Mesendoderm (in vitro differentiated cells): ENCODE measurements around the gene SIGLEC6. TPM values are rescaled to one million over a fixed set of nuclear protein-coding genes. Genes with fewer than 3 reads are reported as not detected.

Source experiments
- DNase-seq: peaks from one replicate; pipeline ENCODE4 v3.0.0; 2013
- H2AK5ac ChIP-seq: 2 replicates; pipeline ENCODE4 v1.6.1; 2013; ENCODE audit warnings: low read length, inconsistent platforms
- H2BK120ac ChIP-seq: 2 replicates; pipeline ENCODE4 v1.6.1; 2013; ENCODE audit warnings: low read depth, mild to moderate bottlenecking, low read length, moderate library complexity, mixed read lengths
- H2BK15ac ChIP-seq: replicated peaks from 2 replicates; pipeline ENCODE4 v1.6.1; 2013; ENCODE audit warnings: low read depth, mild to moderate bottlenecking, moderate library complexity
- H2BK5ac ChIP-seq: 2 replicates; pipeline ENCODE4 v1.6.1; 2013; ENCODE audit warnings: low read length, inconsistent platforms
- H3K18ac ChIP-seq: 2 replicates; pipeline ENCODE4 v1.6.1; 2013; ENCODE audit warnings: mild to moderate bottlenecking, low read length, mixed read lengths
- H3K23ac ChIP-seq: one replicate; pipeline ENCODE4 v1.6.1; 2013; ENCODE audit warnings: low read length
- H3K27ac ChIP-seq: 2 replicates; pipeline ENCODE4 v1.5.1; 2013; ENCODE audit warnings: low read depth, mild to moderate bottlenecking, inconsistent platforms, low read length, moderate library complexity
- H3K27me3 ChIP-seq: 2 replicates; pipeline ENCODE4 v1.6.1; 2013; ENCODE audit warnings: low read length, control low read depth, mild to moderate bottlenecking, inconsistent platforms; ENCODE audit not compliant: insufficient read depth, poor library complexity
- H3K36me3 ChIP-seq: 2 replicates; pipeline ENCODE4 v1.6.1; 2013; ENCODE audit warnings: low read length, inconsistent platforms; ENCODE audit not compliant: control insufficient read depth, insufficient read depth
- H3K4ac ChIP-seq: one replicate; pipeline ENCODE4 v1.6.1; 2013; ENCODE audit warnings: low read depth, mild to moderate bottlenecking, low read length, moderate library complexity
- H3K4me1 ChIP-seq: 2 replicates; pipeline ENCODE4 v1.6.1; 2013; ENCODE audit warnings: low read depth, low read length, inconsistent platforms; ENCODE audit not compliant: control insufficient read depth
- H3K4me2 ChIP-seq: 2 replicates; pipeline ENCODE4 v1.6.1; 2013; ENCODE audit warnings: low read length
- H3K4me3 ChIP-seq: 2 replicates; pipeline ENCODE4 v1.5.1; 2013; ENCODE audit warnings: mild to moderate bottlenecking, low read length
- H3K56ac ChIP-seq: one replicate; pipeline ENCODE4 v1.6.1; 2013; ENCODE audit warnings: low read length
- H3K79me1 ChIP-seq: 2 replicates; pipeline ENCODE4 v1.6.1; 2013; ENCODE audit warnings: low read length, inconsistent platforms
- H3K79me2 ChIP-seq: 2 replicates; pipeline ENCODE4 v1.6.1; 2013; ENCODE audit warnings: mild to moderate bottlenecking, low read length; ENCODE audit not compliant: control insufficient read depth, insufficient read depth
- H3K9ac ChIP-seq: 2 replicates; pipeline ENCODE4 v1.6.1; 2013; ENCODE audit warnings: low read length, inconsistent platforms
- H4K5ac ChIP-seq: one replicate; pipeline ENCODE4 v1.6.1; 2013; ENCODE audit warnings: low read length
- H4K8ac ChIP-seq: one replicate; pipeline ENCODE4 v1.6.1; 2013; ENCODE audit warnings: low read depth, mild to moderate bottlenecking, control low read depth, low read length, moderate library complexity
- WGBS: extraction: QIAGEN DNeasy Blood & Tissue Kit; methylation state at CpG from one replicate; pipeline ENCODE4 v1.1.7; 2013; ENCODE audit warnings: low lambda C conversion rate, missing lambda C conversion rate; ENCODE audit not compliant: insufficient coverage; ENCODE audit errors: extremely low coverage; 5-methylcytosine and 5-hydroxymethylcytosine counted together
- polyA plus RNA-seq, 2 experiments: library from polyadenylated mRNA; stranded (reverse); fragments of 200-250 nt; gene quantifications; one replicate each; pipeline ENCODE4 v1.2.3, GENCODE V29; 2013

SIGLEC6 gene
- 0.15 TPM for polyA plus RNA-seq (2013, experiment 1 of 2)
- polyA plus RNA-seq (2013, experiment 2 of 2): 0.13 TPM

DNA sequence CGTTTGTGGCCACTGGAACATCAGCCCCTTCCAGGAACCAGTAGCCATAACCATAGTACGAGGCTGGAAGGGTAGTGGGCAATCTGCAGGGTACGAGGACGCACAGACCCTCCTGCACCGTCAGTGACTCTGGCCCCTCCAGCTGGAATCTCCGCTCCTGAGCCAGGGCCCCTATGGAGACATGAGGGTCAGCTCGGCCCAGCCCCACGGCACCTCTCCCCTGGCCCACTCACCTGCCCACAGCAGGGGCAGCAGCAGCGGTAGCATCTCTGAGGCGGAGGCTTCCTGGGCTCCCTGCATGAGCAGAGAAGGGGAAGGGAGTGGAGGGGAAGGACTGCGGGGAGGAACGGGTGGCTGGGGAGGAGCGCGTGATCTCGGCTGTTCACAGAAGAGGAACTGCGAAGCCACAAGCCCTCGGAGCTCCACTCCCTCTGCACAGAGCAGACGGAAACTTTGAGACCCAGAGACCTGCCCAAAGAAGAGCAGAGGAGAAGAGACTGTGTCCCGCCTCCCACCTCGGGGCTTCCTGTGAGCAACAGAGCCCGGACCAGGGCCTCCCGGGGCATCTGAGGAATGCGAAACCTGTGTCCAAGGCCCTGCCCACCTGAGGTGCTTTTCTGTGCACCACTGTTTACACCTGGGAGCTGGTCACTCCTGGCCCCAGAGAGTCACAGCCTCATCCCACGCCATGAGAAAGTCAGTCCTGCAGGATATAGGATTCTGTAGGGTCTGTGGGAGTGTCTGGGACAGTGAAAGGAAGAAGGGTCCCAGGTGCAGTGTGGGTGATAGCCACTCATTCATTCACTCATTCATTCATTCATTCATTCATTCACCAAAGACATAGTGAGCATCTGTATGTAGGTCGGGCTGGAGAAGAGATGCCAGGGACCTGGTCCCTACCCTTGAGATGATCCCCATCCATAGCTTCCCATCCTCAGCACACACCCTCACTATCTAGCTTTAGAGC lies at the start of gene SIGLEC6:
Gene SIGLEC6, minus strand, starts transcription at position 322 of the 967 bp plus-strand sequence. Its CDS starts 22 bp downstream, at position 300.
- no peak within 1 kb of the TSS for H3K18ac ChIP-seq
- no peak within 1 kb of the TSS for H4K8ac ChIP-seq
- no CpG with 5 or more reads among the region's 25 CpGs for WGBS
- H2BK15ac ChIP-seq: no peak within 1 kb of the TSS
- no peak within 1 kb of the TSS for H3K23ac ChIP-seq
- H3K4me1 ChIP-seq: no peaks in the 10 kb centered on the region
- H2BK120ac ChIP-seq: no peak within 1 kb of the TSS
- H2AK5ac ChIP-seq: no peak within 1 kb of the TSS
- H3K79me2 ChIP-seq: no peaks in the 10 kb centered on the region
- H3K79me1 ChIP-seq: no peaks in the 10 kb centered on the region
- no peak within 1 kb of the TSS for H3K4ac ChIP-seq
- no peak for DNase-seq
- H3K9ac ChIP-seq: no peak within 1 kb of the TSS
- no peak within 1 kb of the TSS for H4K5ac ChIP-seq
- H2BK5ac ChIP-seq: no peak within 1 kb of the TSS
- no peak within 1 kb of the TSS for H3K56ac ChIP-seq
- H3K27ac ChIP-seq: no peak within 1 kb of the TSS
- no peaks in the 10 kb centered on the region for H3K27me3 ChIP-seq
- H3K36me3 ChIP-seq: no peaks in the 10 kb centered on the region
- no peak within 1 kb of the TSS for H3K4me2 ChIP-seq
- no peak within 1 kb of the TSS for H3K4me3 ChIP-seq

DNA sequence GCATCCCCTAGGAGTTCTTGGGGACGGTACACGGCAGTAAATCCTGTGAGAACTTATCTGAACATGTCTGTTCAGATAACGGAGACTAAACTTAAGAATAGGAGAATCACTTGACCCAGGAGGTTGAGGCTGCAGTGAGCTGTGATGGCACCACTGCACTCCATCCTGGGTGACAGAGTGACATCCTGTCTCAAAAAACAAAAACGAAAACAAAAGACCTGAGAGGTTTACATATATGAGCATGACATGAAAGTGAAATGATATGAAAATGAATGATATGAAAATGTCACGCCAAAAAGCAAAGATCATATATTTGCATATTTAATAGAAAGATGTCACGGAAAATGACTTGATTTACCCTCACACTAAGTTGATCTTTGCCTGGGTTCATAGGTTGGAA lies 45.4 kb upstream of the SIGLEC6 start:
- Histone ChIP-seq H3K36me3 (peaks cover under 1% of the 10 kb centered on the region), H3K4me2 (no peak overlapping the region)

DNA sequence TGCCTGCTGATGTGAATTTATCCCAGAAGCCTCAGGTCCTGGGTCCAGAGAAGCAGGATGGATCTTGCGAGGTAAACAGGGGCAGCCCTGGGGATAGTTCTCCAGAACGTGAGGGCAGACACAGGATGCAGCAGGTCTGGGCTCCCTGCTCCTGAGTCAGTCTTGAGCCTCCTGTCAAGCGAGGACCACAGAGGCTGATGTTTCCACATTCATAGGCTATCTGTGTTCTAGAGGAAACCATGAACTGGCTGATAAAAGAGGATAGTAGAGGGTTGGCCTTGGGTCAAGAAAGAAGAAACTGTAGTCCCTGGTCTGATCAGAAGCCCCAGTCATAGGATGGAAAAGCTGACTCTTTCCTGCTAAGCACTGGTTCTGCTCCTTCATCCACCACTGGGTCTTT lies 41.9 kb upstream of the SIGLEC6 start:
- H3K4me3 ChIP-seq: no peak overlapping the region

More for the DNA sequence above, 45.4 kb upstream of the SIGLEC6 start:
- Histone ChIP-seq H3K4me1 (peaks cover under 1% of the 10 kb centered on the region), H3K4ac (no peak overlapping the region), H3K18ac (no peak overlapping the region), H3K56ac (no peak overlapping the region), H2AK5ac (no peak overlapping the region), H3K4me3 (no peak overlapping the region), H3K23ac (no peak overlapping the region), H2BK15ac (no peak overlapping the region), H3K27me3 (no peaks in the 10 kb centered on the region), H2BK120ac (no peak overlapping the region), H4K8ac (no peak overlapping the region), H3K79me1 (peaks cover 1% of the 10 kb centered on the region), H3K27ac (no peak overlapping the region), H2BK5ac (no peak overlapping the region), H4K5ac (no peak overlapping the region), H3K79me2 (peaks cover under 1% of the 10 kb centered on the region), H3K9ac (no peak overlapping the region)
- no CpG with 5 or more reads among the region's 6 CpGs for WGBS
- DNase-seq: no peak

DNA sequence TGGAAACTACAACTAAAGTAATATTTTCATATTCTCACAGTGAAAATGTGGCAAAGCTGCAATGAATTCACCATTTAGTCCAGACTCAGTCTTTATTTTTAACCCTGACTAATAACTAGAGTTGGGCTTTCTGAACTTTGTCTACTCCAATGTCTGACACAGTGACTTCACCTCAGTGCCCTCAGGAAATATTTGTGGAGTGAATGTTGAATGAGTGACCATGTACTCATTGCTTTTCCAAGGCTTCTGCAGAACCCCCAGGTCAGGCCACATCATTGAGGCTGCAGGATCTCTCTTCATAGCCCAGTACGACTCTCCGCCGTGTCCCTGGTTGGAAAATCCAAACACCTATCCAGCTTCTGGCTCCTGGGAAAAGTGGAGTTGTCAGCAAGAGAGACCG lies 41.4 kb upstream of the SIGLEC6 start:
- Histone ChIP-seq H2AK5ac (no peak overlapping the region), H3K4me2 (no peak overlapping the region), H3K36me3 (no peaks in the 10 kb centered on the region), H3K27ac (no peak overlapping the region), H3K4me3 (no peak overlapping the region), H3K4ac (no peak overlapping the region), H2BK120ac (no peak overlapping the region), H3K9ac (no peak overlapping the region), H3K79me2 (peaks cover 2% of the 10 kb centered on the region), H3K18ac (no peak overlapping the region), H3K79me1 (peaks cover 5% of the 10 kb centered on the region), H3K56ac (no peak overlapping the region), H3K27me3 (no peaks in the 10 kb centered on the region), H2BK15ac (no peak overlapping the region), H3K4me1 (peaks cover 2% of the 10 kb centered on the region), H4K8ac (no peak overlapping the region), H2BK5ac (no peak overlapping the region), H3K23ac (no peak overlapping the region), H4K5ac (no peak overlapping the region)
- no peak for DNase-seq
- no CpG with 5 or more reads among the region's 4 CpGs for WGBS

More for the DNA sequence above, 41.9 kb upstream of the SIGLEC6 start:
- Histone ChIP-seq H3K4ac (no peak overlapping the region), H4K5ac (no peak overlapping the region), H3K36me3 (no peaks in the 10 kb centered on the region), H3K4me1 (peaks cover 2% of the 10 kb centered on the region), H2BK15ac (no peak overlapping the region), H2AK5ac (no peak overlapping the region), H3K79me2 (peaks cover 2% of the 10 kb centered on the region), H2BK120ac (no peak overlapping the region), H2BK5ac (no peak overlapping the region), H3K27me3 (no peaks in the 10 kb centered on the region), H3K23ac (no peak overlapping the region), H3K9ac (no peak overlapping the region), H4K8ac (no peak overlapping the region), H3K4me2 (no peak overlapping the region), H3K56ac (no peak overlapping the region), H3K27ac (no peak overlapping the region), H3K18ac (no peak overlapping the region), H3K79me1 (peaks cover 5% of the 10 kb centered on the region)
- DNase-seq: no peak
- WGBS: no CpG with 5 or more reads among the region's 3 CpGs

DNA sequence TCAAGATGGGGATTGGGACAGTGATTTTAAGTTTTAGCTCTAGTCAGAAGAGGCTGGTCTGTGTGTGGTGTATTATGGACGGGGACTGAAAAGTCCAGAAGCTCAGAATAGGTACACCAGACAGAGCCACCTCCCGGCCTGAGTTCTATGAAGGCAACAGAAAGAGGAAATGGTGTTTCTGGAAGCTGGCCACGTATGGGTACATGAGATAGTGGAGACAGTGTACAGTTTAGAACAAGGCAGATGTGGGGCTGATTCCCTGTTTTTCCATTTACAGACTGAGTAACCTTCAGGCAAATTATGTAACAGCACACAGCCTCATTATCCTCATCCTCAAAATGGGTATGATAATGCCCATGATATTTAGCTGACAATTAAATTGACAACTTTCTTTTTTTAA lies 40.9 kb upstream of the SIGLEC6 start:
- WGBS: no CpG with 5 or more reads among the region's 3 CpGs
- Histone ChIP-seq H3K23ac (no peak overlapping the region), H3K27ac (no peak overlapping the region), H2BK5ac (no peak overlapping the region), H3K9ac (no peak overlapping the region), H3K4me1 (peaks cover 2% of the 10 kb centered on the region), H3K36me3 (no peaks in the 10 kb centered on the region), H3K79me1 (peaks cover 5% of the 10 kb centered on the region), H3K18ac (no peak overlapping the region), H3K79me2 (peaks cover 2% of the 10 kb centered on the region), H2BK120ac (no peak overlapping the region), H2BK15ac (no peak overlapping the region), H2AK5ac (no peak overlapping the region), H3K27me3 (no peaks in the 10 kb centered on the region), H3K56ac (no peak overlapping the region), H3K4ac (no peak overlapping the region), H3K4me2 (no peak overlapping the region), H4K8ac (no peak overlapping the region), H4K5ac (no peak overlapping the region), H3K4me3 (no peak overlapping the region)
- no peak for DNase-seq
